Esophagus squamous epithelium (tissue), 5 donors: ENCODE measurements around the gene PDK2. TPM values are rescaled to one million over a fixed set of nuclear protein-coding genes. Genes with fewer than 3 reads are reported as not detected.

Experiments
- DNase-seq: peaks from one replicate; lab custom pipeline; 2025; lab: John Stamatoyannopoulos, UW
- H3K27ac ChIP-seq, 4 donors: fragments of 200-600 bp; sonication (generic); one replicate each; pipeline ENCODE4 v1.5.1; 2016 to 2019; ENCODE audit warnings: mild to moderate bottlenecking in 1 of 4
- H3K27me3 ChIP-seq, 4 donors: fragments of 200-600 bp; sonication (generic); 1 replicate in 3 of 4; 2 replicates in 1 of 4; pipeline versions ENCODE4 v1.5.1 to v1.6.0; 2017 to 2021; ENCODE audit warnings: antibody characterized with exemption in 1 of 4
- H3K36me3 ChIP-seq, 3 donors: fragments of 200-600 bp; sonication (generic); one replicate each; pipeline ENCODE4 v1.5.1; 2016 to 2019
- H3K4me1 ChIP-seq, 3 donors: fragments of 200-600 bp; sonication (generic); one replicate each; pipeline ENCODE4 v1.5.1; 2017 to 2019
- H3K4me3 ChIP-seq, 4 donors: fragments of 200-600 bp; sonication (generic); 1 replicate in 3 of 4; 2 replicates in 1 of 4; pipeline ENCODE4 v1.5.1; 2016 to 2019; ENCODE audit warnings: mild to moderate bottlenecking in 2 of 4, moderate library complexity in 1 of 4
- H3K9me3 ChIP-seq, 3 donors: fragments of 200-600 bp; sonication (generic); one replicate each; pipeline ENCODE4 v1.5.1; 2016 to 2019
- CTCF ChIP-seq, 6 experiments: fragments of 450-650 bp in 4 of 6; fragments of 200-600 bp in 2 of 6; sonication (generic) in 2 of 6; IDR thresholded peaks; one replicate each; pipeline ENCODE4 v1.5.1; 2016 to 2019; ENCODE audit warnings: antibody characterized with exemption in 6 of 6, mild to moderate bottlenecking in 4 of 6, moderate library complexity in 4 of 6
- POLR2A ChIP-seq, 4 donors: fragments of 450-650 bp; IDR thresholded peaks; one replicate each; pipeline ENCODE4 v1.6.1; 2017; ENCODE audit warnings: antibody characterized with exemption in 4 of 4, mild to moderate bottlenecking in 4 of 4, moderate library complexity in 3 of 4
- WGBS, 2 donors: methylation state at CpG; one replicate each; pipeline ENCODE4 v1.1.5; 2018; 5-methylcytosine and 5-hydroxymethylcytosine counted together
- intact Hi-C: fragments of 100-400 bp; cut with DNase I; formaldehyde crosslinking; loops from one replicate; pipeline ENCODE4 v1.15.0; 2022
- total RNA-seq, 4 donors: library from RNA; depleted of rRNA; stranded (reverse); fragments of >200 nt; gene quantifications; one replicate each; pipeline ENCODE4 v1.1.0, GENCODE V29; 2016
- donor health status: DM: yes; HTN: yes; CAD: no.

The PDK2 gene
- total RNA-seq, 4 donors from 2014 or later: 5.2 to 20.2 (median 12.8) TPM

GRCh38 chr17:50056961-50057330, 38.2 kb upstream of the PDK2 start:
- H3K4me1 ChIP-seq: peaks cover 52 to 99% (median 81%) of the 10 kb centered on the region in 3 donors
- H3K27ac ChIP-seq: peak overlapping the region; percentile 89 to 95 (median 92)
- intact Hi-C loops: no loop called here
- no peak for DNase-seq
- peak in 1 of 4 donors; percentile 25 for TF ChIP-seq POLR2A (IDR thresholded peaks at IDR 0.05)
- TF ChIP-seq CTCF (IDR thresholded peaks at IDR 0.05): no peak
- H3K36me3 ChIP-seq: no peaks in the 10 kb centered on the region
- no peaks in the 10 kb centered on the region for H3K27me3 ChIP-seq
- H3K9me3 ChIP-seq: no peaks in the 10 kb centered on the region
- WGBS, 2 donors: 9 to 17% methylated on average over 2 to 13 of the region's 15 CpGs
- H3K4me3 ChIP-seq: peak overlapping the region; percentile 63 to 84 (median 80)

DNA sequence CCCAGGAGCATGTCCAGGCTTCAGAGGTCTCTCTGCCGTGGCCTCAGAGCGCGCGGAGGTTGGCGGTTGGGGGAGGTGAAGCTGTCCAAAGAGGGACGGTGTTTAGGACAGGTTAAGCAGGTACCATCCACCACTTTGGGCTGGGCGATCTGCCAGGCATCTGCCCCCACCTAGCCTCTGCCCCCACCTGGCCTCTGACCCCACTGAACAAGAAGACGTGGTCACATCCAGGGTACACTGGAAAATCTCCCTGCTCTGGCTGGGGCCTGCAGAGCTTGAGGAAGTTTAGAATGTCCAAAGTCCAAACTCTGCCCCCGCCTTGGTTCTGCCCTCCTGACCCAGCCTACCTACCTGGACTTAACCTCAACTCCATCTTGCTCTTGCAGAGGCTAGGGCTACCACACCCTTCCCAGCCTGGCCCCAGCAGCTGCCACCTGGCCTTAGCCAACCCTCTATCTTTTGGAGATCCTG, 37.6 kb upstream of the PDK2 start:
- H3K4me3 ChIP-seq: peak overlapping the region; percentile 63 to 84 (median 80)
- no peaks in the 10 kb centered on the region for H3K27me3 ChIP-seq
- DNase-seq: no peak
- no peak for TF ChIP-seq CTCF (IDR thresholded peaks at IDR 0.05)
- no peak for TF ChIP-seq POLR2A (IDR thresholded peaks at IDR 0.05)
- WGBS, 2 donors: 52 to 54% methylated on average over 7 of the region's 9 CpGs
- peak overlapping the region; percentile 89 to 95 (median 92) for H3K27ac ChIP-seq
- H3K9me3 ChIP-seq: no peaks in the 10 kb centered on the region
- no peaks in the 10 kb centered on the region for H3K36me3 ChIP-seq
- peaks cover 57 to 99% (median 81%) of the 10 kb centered on the region in 3 donors for H3K4me1 ChIP-seq
- intact Hi-C loops: no loop called here

DNA sequence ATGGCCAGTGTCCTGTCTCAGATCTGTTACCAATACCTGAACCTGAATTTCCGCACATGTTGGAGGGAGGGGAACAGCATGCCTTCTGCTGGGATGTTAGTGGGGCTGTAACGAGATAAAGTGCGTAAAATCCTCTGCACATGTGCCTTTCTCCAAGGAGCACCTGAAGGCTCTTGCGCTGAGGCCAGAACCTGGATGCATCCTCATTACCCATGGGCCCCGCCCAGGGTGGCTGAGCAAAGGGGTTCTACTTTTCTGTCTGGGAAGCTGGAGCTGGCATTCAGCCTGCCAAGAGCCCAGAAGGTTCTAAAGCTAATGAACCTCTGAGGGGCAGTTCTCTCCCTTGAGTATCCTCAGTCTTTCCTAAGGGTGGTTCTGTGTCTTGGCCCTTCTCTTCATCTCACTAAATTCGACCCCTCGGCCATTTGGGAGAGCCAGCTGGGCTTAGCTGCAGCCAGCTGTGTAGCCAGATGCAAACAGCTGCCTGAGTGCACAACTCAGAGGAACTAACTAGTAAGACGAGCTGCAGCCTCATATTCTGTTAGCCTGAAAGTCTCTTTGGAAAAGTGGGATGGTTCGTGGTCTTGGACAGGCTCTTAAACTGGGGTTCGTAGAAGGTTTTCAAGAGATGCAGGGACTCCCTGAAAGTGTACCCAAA, 36.7 kb upstream of the PDK2 start:
- no peak for DNase-seq

GRCh38 chr17:50059256-50059655, 35.9 kb upstream of the PDK2 start:
- TF ChIP-seq CTCF (IDR thresholded peaks at IDR 0.05): no peak
- no peak for TF ChIP-seq POLR2A (IDR thresholded peaks at IDR 0.05)
- Histone ChIP-seq H3K27me3 (no peaks in the 10 kb centered on the region), H3K36me3 (no peaks in the 10 kb centered on the region), H3K9me3 (no peaks in the 10 kb centered on the region), H3K27ac (peak overlapping the region; percentile 89 to 95 (median 92)), H3K4me3 (peak overlapping the region in 2 of 4 donors; percentile 1 to 79), H3K4me1 (peaks cover 67 to 99% (median 87%) of the 10 kb centered on the region in 3 donors)
- intact Hi-C loops: no loop called here
- DNase-seq: no peak
- 37 to 44% methylated on average over 1 to 2 of the region's 4 CpGs for WGBS, 2 donors

More for the DNA sequence above, 36.7 kb upstream of the PDK2 start:
- 38 to 41% methylated on average over 5 to 9 of the region's 10 CpGs for WGBS, 2 donors
- Histone ChIP-seq H3K36me3 (no peaks in the 10 kb centered on the region), H3K27ac (peak overlapping the region; percentile 89 to 95 (median 92)), H3K9me3 (no peaks in the 10 kb centered on the region), H3K27me3 (no peaks in the 10 kb centered on the region), H3K4me1 (peaks cover 60 to 99% (median 87%) of the 10 kb centered on the region in 3 donors), H3K4me3 (peak overlapping the region in 3 of 4 donors; percentile 5 to 79 (median 63))
- TF ChIP-seq CTCF (IDR thresholded peaks at IDR 0.05) (no peak), POLR2A (IDR thresholded peaks at IDR 0.05) (no peak)
- intact Hi-C loops: no loop called here

GRCh38 chr17:50059759-50060273, 35.3 kb upstream of the PDK2 start:
- Histone ChIP-seq H3K4me3 (peak overlapping the region in 2 of 4 donors; percentile 1 to 79), H3K36me3 (no peaks in the 10 kb centered on the region), H3K27me3 (no peaks in the 10 kb centered on the region), H3K4me1 (peaks cover 68 to 99% (median 87%) of the 10 kb centered on the region in 3 donors), H3K27ac (peak overlapping the region; percentile 89 to 95 (median 92)), H3K9me3 (no peaks in the 10 kb centered on the region)
- intact Hi-C loops: no loop called here
- no peak for DNase-seq
- 12 to 33% methylated on average over 1 to 2 of the region's 5 CpGs for WGBS, 2 donors
- no peak for TF ChIP-seq POLR2A (IDR thresholded peaks at IDR 0.05)
- TF ChIP-seq CTCF (IDR thresholded peaks at IDR 0.05): no peak
